ENCODE results near the gene EIF3A. TPM values are rescaled to one million over a fixed set of nuclear protein-coding genes. Genes with fewer than 3 reads are reported as not detected.

Gene EIF3A
- total RNA-seq, 1 experiment from 2014 or later: 214 TPM

GRCh38 chr10:119087271-119087882, 6.8 kb upstream of the EIF3A start:
- in situ Hi-C loops (cut with HindIII; ENCODE audit: low pct_unique_long_range_greater_than_20kb, low sequenced_read_pairs): no loop called here
- ChIA-PET POLR2A (no interaction called here), CTCF (no interaction called here)
- Histone ChIP-seq H3K9me3 (ENCODE audit: control insufficient read depth, insufficient read depth, low read depth, low read length) (no peaks in the 10 kb centered on the region), H3K4me3 (ENCODE audit: low read depth in 2 of 2, low read length in 2 of 2) (no peak overlapping the region), H3K4me1 (ENCODE audit: control insufficient read depth, insufficient read depth, low read length) (no peaks in the 10 kb centered on the region), H3K36me3 (ENCODE audit: control insufficient read depth, insufficient read depth, low read length) (no peaks in the 10 kb centered on the region), H3K27me3 (ENCODE audit: control insufficient read depth, insufficient read depth, low read length) (no peaks in the 10 kb centered on the region), H3K27ac (ENCODE audit: low read length) (no peak overlapping the region)
- TF ChIP-seq CTCF (IDR thresholded peaks at IDR 0.05) (no peak), TCF7L2 (IDR thresholded peaks at IDR 0.05; ENCODE audit: low read depth, low read length) (no peak), POLR2AphosphoS5 (IDR thresholded peaks at IDR 0.05; ENCODE audit: low read depth, low read length) (no peak), SIN3A (IDR thresholded peaks at IDR 0.05; ENCODE audit: borderline replicate concordance, insufficient read depth, low read depth, low read length) (no peak)
- TF ChIP-seq, protein P1, sequence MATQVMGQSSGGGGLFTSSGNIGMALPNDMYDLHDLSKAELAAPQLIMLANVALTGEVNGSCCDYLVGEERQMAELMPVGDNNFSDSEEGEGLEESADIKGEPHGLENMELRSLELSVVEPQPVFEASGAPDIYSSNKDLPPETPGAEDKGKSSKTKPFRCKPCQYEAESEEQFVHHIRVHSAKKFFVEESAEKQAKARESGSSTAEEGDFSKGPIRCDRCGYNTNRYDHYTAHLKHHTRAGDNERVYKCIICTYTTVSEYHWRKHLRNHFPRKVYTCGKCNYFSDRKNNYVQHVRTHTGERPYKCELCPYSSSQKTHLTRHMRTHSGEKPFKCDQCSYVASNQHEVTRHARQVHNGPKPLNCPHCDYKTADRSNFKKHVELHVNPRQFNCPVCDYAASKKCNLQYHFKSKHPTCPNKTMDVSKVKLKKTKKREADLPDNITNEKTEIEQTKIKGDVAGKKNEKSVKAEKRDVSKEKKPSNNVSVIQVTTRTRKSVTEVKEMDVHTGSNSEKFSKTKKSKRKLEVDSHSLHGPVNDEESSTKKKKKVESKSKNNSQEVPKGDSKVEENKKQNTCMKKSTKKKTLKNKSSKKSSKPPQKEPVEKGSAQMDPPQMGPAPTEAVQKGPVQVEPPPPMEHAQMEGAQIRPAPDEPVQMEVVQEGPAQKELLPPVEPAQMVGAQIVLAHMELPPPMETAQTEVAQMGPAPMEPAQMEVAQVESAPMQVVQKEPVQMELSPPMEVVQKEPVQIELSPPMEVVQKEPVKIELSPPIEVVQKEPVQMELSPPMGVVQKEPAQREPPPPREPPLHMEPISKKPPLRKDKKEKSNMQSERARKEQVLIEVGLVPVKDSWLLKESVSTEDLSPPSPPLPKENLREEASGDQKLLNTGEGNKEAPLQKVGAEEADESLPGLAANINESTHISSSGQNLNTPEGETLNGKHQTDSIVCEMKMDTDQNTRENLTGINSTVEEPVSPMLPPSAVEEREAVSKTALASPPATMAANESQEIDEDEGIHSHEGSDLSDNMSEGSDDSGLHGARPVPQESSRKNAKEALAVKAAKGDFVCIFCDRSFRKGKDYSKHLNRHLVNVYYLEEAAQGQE (IDR thresholded peaks at IDR 0.05; ENCODE audit: insufficient read depth in 1 of 2, low read depth in 2 of 2, low read length in 1 of 2): no peak
- intact Hi-C loops (cut with micrococcal nuclease; ENCODE audit: unreplicated experiment): no loop called here
- DNase-seq (ENCODE audit: low read depth, low spot score) (no peak), ATAC-seq (no peak)
- BruUV-seq (replicated peaks): no TSS peak

GRCh38 chr10:119084896-119085295, 4.3 kb upstream of the EIF3A start:
- ATAC-seq: no peak
- H3K4me1 ChIP-seq (ENCODE audit: control insufficient read depth, insufficient read depth, low read length): no peaks in the 10 kb centered on the region
- no TSS peak for BruUV-seq (replicated peaks)
- CTCF ChIA-PET: interaction anchor here (0.7 kb wide), 1 partner anchor 13 kb away, joined by 10 read pairs; no protein-coding TSS in a partner anchor
- POLR2A ChIA-PET: interaction anchor here (0.7 kb wide), 1 partner anchor 46 kb away, joined by 6 read pairs; no protein-coding TSS in a partner anchor
- no peak overlapping the region for H3K27ac ChIP-seq (ENCODE audit: low read length)
- no peaks in the 10 kb centered on the region for H3K9me3 ChIP-seq (ENCODE audit: control insufficient read depth, insufficient read depth, low read depth, low read length)
- no peak for DNase-seq (ENCODE audit: low read depth, low spot score)
- H3K36me3 ChIP-seq (ENCODE audit: control insufficient read depth, insufficient read depth, low read length): peaks cover under 1% of the 10 kb centered on the region; the same call in 1 of the 2 replicates
- H3K4me3 ChIP-seq (ENCODE audit: low read depth in 2 of 2, low read length in 2 of 2): no peak overlapping the region
- in situ Hi-C loops (cut with HindIII; ENCODE audit: low pct_unique_long_range_greater_than_20kb, low sequenced_read_pairs): no loop called here
- no peaks in the 10 kb centered on the region for H3K27me3 ChIP-seq (ENCODE audit: control insufficient read depth, insufficient read depth, low read length)
- intact Hi-C loops (cut with micrococcal nuclease; ENCODE audit: unreplicated experiment): no loop called here
- no peak for TF ChIP-seq SIN3A (IDR thresholded peaks at IDR 0.05; ENCODE audit: borderline replicate concordance, insufficient read depth, low read depth, low read length)
- no peak for TF ChIP-seq CTCF (IDR thresholded peaks at IDR 0.05)
- TF ChIP-seq, protein P1 (IDR thresholded peaks at IDR 0.05; ENCODE audit: insufficient read depth in 1 of 2, low read depth in 2 of 2, low read length in 1 of 2): no peak
- TF ChIP-seq TCF7L2 (IDR thresholded peaks at IDR 0.05; ENCODE audit: low read depth, low read length): no peak
- no peak for TF ChIP-seq POLR2AphosphoS5 (IDR thresholded peaks at IDR 0.05; ENCODE audit: low read depth, low read length)
